ENCODE data around the gene TSPAN18.

The TSPAN18 gene

GRCh38 chr11:44740967-44741366 lies 14.2 kb downstream of the TSPAN18 start:
- no peak for DNase-seq

GRCh38 chr11:44741976-44742375 lies 15.2 kb downstream of the TSPAN18 start:
- DNase-seq, result no peak

GRCh38 chr11:44742508-44743246 lies 15.9 kb downstream of the TSPAN18 start:
- DNase-seq, result no peak

GRCh38 chr11:44743326-44743725 lies 16.6 kb downstream of the TSPAN18 start:
- DNase-seq, result no peak

- peak; percentile 36 for DNase-seq
These were observed 17.3 kb downstream of the TSPAN18 start for GRCh38 chr11:44743959-44744557.

- DNase-seq, result no peak
These were observed 20.1 kb downstream of the TSPAN18 start for GRCh38 chr11:44746894-44747293.

GRCh38 chr11:44747316-44747715 lies 20.6 kb downstream of the TSPAN18 start:
- no peak for DNase-seq

GRCh38 chr11:44747836-44748235 lies 21.1 kb downstream of the TSPAN18 start:
- no peak for DNase-seq

- DNase-seq, result no peak
These were observed 21.8 kb downstream of the TSPAN18 start for GRCh38 chr11:44748606-44749005.

- DNase-seq, result no peak
These were observed 22.4 kb downstream of the TSPAN18 start for GRCh38 chr11:44749189-44749588.

- DNase-seq, result no peak
These were observed 24.0 kb downstream of the TSPAN18 start for GRCh38 chr11:44750551-44751465.

GRCh38 chr11:44752300-44752699 lies 25.5 kb downstream of the TSPAN18 start:
- DNase-seq, result no peak

GRCh38 chr11:44752713-44753112 lies 26.0 kb downstream of the TSPAN18 start:
- DNase-seq, result no peak

- no peak for DNase-seq
These were observed 27.3 kb downstream of the TSPAN18 start for GRCh38 chr11:44753961-44754645.

GRCh38 chr11:44754876-44755555 lies 28.3 kb downstream of the TSPAN18 start:
- DNase-seq, result no peak

- DNase-seq, result no peak
These were observed 29.1 kb downstream of the TSPAN18 start for GRCh38 chr11:44755556-44756523.

- no peak for DNase-seq
These were observed 32.2 kb downstream of the TSPAN18 start for GRCh38 chr11:44758983-44759382.

- no peak for DNase-seq
These were observed 33.1 kb downstream of the TSPAN18 start for GRCh38 chr11:44759743-44760476.

GRCh38 chr11:44760477-44760872 lies 33.7 kb downstream of the TSPAN18 start:
- no peak for DNase-seq

GRCh38 chr11:44760917-44761550 lies 34.3 kb downstream of the TSPAN18 start:
- DNase-seq, result no peak
